ENCODE results near the gene DPP6.

Gene DPP6

GRCh38 chr7:154852205-154852604 is 800.0 kb downstream of the DPP6 start:
- DNase-seq, result no peak

GRCh38 chr7:154853063-154853726 is 801.0 kb downstream of the DPP6 start:
- DNase-seq, result no peak

GRCh38 chr7:154853727-154854095 is 801.5 kb downstream of the DPP6 start:
- DNase-seq, result no peak

- DNase-seq, result no peak
These were observed 802.6 kb downstream of the DPP6 start for GRCh38 chr7:154854836-154855235.

- DNase-seq, result no peak
These were observed 803.2 kb downstream of the DPP6 start for GRCh38 chr7:154855366-154855765.

GRCh38 chr7:154856733-154857132 is 804.5 kb downstream of the DPP6 start:
- DNase-seq, result no peak

GRCh38 chr7:154857240-154857639 is 805.0 kb downstream of the DPP6 start:
- DNase-seq, result no peak

- no peak for DNase-seq
These were observed 805.8 kb downstream of the DPP6 start for GRCh38 chr7:154857728-154858681.

GRCh38 chr7:154858836-154859537 is 806.8 kb downstream of the DPP6 start:
- DNase-seq, result peak; percentile 5

- DNase-seq, result no peak
These were observed 807.8 kb downstream of the DPP6 start for GRCh38 chr7:154859747-154860620.

GRCh38 chr7:154860621-154861375 is 808.6 kb downstream of the DPP6 start:
- no peak for DNase-seq

GRCh38 chr7:154861589-154861988 is 809.4 kb downstream of the DPP6 start:
- DNase-seq, result no peak

- DNase-seq, result no peak
These were observed 810.1 kb downstream of the DPP6 start for GRCh38 chr7:154862153-154862791.

GRCh38 chr7:154863766-154864522 is 811.7 kb downstream of the DPP6 start:
- no peak for DNase-seq

GRCh38 chr7:154864523-154864891 is 812.3 kb downstream of the DPP6 start:
- DNase-seq, result no peak

GRCh38 chr7:154865984-154866685 is 813.9 kb downstream of the DPP6 start:
- no peak for DNase-seq

- no peak for DNase-seq
These were observed 814.9 kb downstream of the DPP6 start for GRCh38 chr7:154867068-154867467.

- DNase-seq, result peak; percentile 3
These were observed 816.7 kb downstream of the DPP6 start for GRCh38 chr7:154868921-154869320.

- no peak for DNase-seq
These were observed 817.2 kb downstream of the DPP6 start for GRCh38 chr7:154869436-154869835.

GRCh38 chr7:154871507-154871906 is 819.3 kb downstream of the DPP6 start:
- no peak for DNase-seq
